ENCODE data around the gene MC1R.

- TF ChIP-seq KAT2A (conservative IDR thresholded peaks at IDR 0.05; ENCODE audit: control insufficient read depth, low read depth, low read length) (no peak), CTCF (IDR thresholded peaks at IDR 0.05 in 2 of 3, conservative IDR thresholded peaks at IDR 0.05 in 1 of 3; ENCODE audit: control insufficient read depth in 2 of 3, extremely low read depth in 1 of 3, insufficient read depth in 1 of 3, low read depth in 3 of 3, low read length in 3 of 3) (no peak), USF2 (IDR thresholded peaks at IDR 0.05; ENCODE audit: borderline replicate concordance, low read depth, low read length) (no peak), REST (IDR thresholded peaks at IDR 0.05; ENCODE audit: low read depth, low read length) (no peak), BRCA1 (IDR thresholded peaks at IDR 0.05; ENCODE audit: low read depth, low read length) (no peak), NRF1 (conservative IDR thresholded peaks at IDR 0.05; ENCODE audit: low read depth, low read length) (no peak), FOXM1 (IDR thresholded peaks at IDR 0.05; ENCODE audit: low read depth, low read length) (no peak), CREB1 (IDR thresholded peaks at IDR 0.05; ENCODE audit: low read depth) (no peak)
Measured at GRCh38 chr16:89899879-89900481, 18.7 kb upstream of the MC1R start.
